Activated B cell treated with CpG ODN at 0.5 μM for 24 hours (primary cell): Measurements from ENCODE around the gene PLXNA4. TPM values are rescaled to one million over a fixed set of nuclear protein-coding genes. Genes with fewer than 3 reads are reported as not detected.
"Not testable (repeated sequence)": the region's sequence is repeated elsewhere in the genome, so short reads cannot be mapped to it uniquely, and the experiment has no call there.

Source experiments
- ATAC-seq: fragments of 200-7000 bp; cut with Tn5 transposase; one replicate; pipeline ENCODE4 v1.10.0; 2021; ENCODE audit warnings: low read depth, mild to moderate bottlenecking, moderate library complexity
- CTCF ChIA-PET: fragments of 350-600 bp; sonication (Branson Sonifier 250); formaldehyde crosslinking; loops from one replicate; lab custom pipeline; 2021; ENCODE audit warnings: antibody characterized with exemption; lab: Charles Lee
- POLR2A ChIA-PET: fragments of 350-600 bp; sonication (Branson Sonifier 250); formaldehyde crosslinking; loops from one replicate; lab custom pipeline; 2021; ENCODE audit warnings: antibody characterized with exemption; lab: Charles Lee
- DNase-seq: peaks from one replicate; pipeline ENCODE4 v3.0.0; 2022
- H3K27ac Mint-ChIP-seq: one replicate; pipeline ENCODE4 v1.8.0; 2020; ENCODE audit warnings: mixed read lengths
- H3K27me3 Mint-ChIP-seq: one replicate; pipeline ENCODE4 v1.8.0; 2021; ENCODE audit warnings: mixed read lengths
- H3K36me3 Mint-ChIP-seq: one replicate; pipeline ENCODE4 v1.8.0; 2021; ENCODE audit warnings: low read depth, mixed read lengths
- H3K4me1 Mint-ChIP-seq: one replicate; pipeline ENCODE4 v1.8.0; 2021; ENCODE audit warnings: mixed read lengths
- H3K4me3 Mint-ChIP-seq: one replicate; pipeline ENCODE4 v1.8.0; 2020; ENCODE audit warnings: mild to moderate bottlenecking, mixed read lengths
- H3K9me3 Mint-ChIP-seq: one replicate; pipeline ENCODE4 v1.8.0; 2020; ENCODE audit warnings: mixed read lengths
- CTCF ChIP-seq: fragments of 200-600 bp; IDR thresholded peaks from one replicate; pipeline ENCODE4 v1.8.0; 2022; ENCODE audit warnings: antibody characterized with exemption, mild to moderate bottlenecking
- intact Hi-C: fragments of 100-400 bp; cut with micrococcal nuclease; formaldehyde crosslinking; loops from one replicate; pipeline ENCODE4 v1.15.1; 2024
- total RNA-seq: library from RNA; stranded (reverse); gene quantifications from 2 replicates; pipeline ENCODE4 v1.2.3, GENCODE V29; 2022

PLXNA4 gene
- total RNA-seq, 1 donor from 2014 or later = not detected

DNA sequence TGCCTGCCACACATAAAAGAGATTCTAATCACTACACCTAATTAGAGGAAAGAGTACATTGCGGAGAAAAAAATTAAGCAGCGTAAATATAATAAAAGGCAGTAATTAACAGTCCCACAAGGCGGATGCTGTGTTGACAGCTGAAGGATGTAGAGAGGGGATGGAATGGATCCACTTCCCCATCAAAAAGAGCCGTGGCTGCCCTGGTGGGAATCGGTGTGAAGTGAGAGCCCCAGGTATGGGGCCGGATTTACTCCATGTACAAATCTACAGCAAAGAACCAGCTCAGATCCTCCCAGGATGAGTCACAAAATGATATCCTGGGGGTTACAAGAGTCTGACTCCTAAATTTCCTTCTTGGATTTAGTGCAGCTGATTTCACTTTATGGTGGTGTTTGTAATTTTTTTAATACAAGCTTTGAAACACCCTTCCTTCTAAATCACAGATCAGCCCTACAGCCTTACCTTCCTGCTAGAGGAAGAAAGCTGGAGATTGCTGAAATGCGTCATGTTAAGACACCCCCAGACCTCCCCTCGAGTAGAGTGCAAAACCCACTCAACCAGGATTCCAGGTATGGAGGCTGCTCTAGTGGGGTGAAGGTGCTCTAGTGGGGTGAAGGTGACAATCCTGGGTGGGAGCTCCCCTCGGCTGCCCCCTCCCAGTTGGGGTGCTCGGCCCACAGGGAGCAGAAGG is 398.4 kb downstream of the PLXNA4 start:
- intact Hi-C loops = no loop called here
- ChIA-PET POLR2A (no interaction called here), CTCF (no interaction called here)
- Mint-ChIP-seq H3K27ac (no peak overlapping the region), H3K4me3 (no peak overlapping the region), H3K4me1 (no peaks in the 10 kb centered on the region), H3K9me3 (no peaks in the 10 kb centered on the region), H3K27me3 (no peaks in the 10 kb centered on the region), H3K36me3 (no peaks in the 10 kb centered on the region)
- no peak for TF ChIP-seq CTCF
- no peak for ATAC-seq
- DNase-seq = no peak

- ChIA-PET CTCF (no interaction called here), POLR2A (no interaction called here)
- Mint-ChIP-seq H3K9me3 (no peaks in the 10 kb centered on the region), H3K4me3 (no peak overlapping the region), H3K4me1 (no peaks in the 10 kb centered on the region), H3K27ac (no peak overlapping the region), H3K27me3 (no peaks in the 10 kb centered on the region), H3K36me3 (no peaks in the 10 kb centered on the region)
- ATAC-seq (no peak), DNase-seq (no peak)
- intact Hi-C loops = no loop called here
- no peak for TF ChIP-seq CTCF
Observed at GRCh38 chr7:132176719-132177118, 399.6 kb downstream of the PLXNA4 start.

GRCh38 chr7:132171130-132171576 is 405.1 kb downstream of the PLXNA4 start:
- CTCF ChIA-PET = no interaction called here
- ATAC-seq (no peak), DNase-seq (no peak)
- no peaks in the 10 kb centered on the region for H3K36me3 Mint-ChIP-seq
- H3K4me3 Mint-ChIP-seq = no peak overlapping the region
- POLR2A ChIA-PET = no interaction called here
- H3K27me3 Mint-ChIP-seq = peaks cover 2% of the 10 kb centered on the region
- H3K4me1 Mint-ChIP-seq = no peaks in the 10 kb centered on the region
- H3K9me3 Mint-ChIP-seq = no peaks in the 10 kb centered on the region
- no peak overlapping the region for H3K27ac Mint-ChIP-seq
- intact Hi-C loops = no loop called here
- TF ChIP-seq CTCF = no peak

GRCh38 chr7:132169730-132170129 is 406.5 kb downstream of the PLXNA4 start:
- POLR2A ChIA-PET = no interaction called here
- Mint-ChIP-seq H3K9me3 (no peaks in the 10 kb centered on the region), H3K27me3 (peaks cover 2% of the 10 kb centered on the region), H3K27ac (no peak overlapping the region), H3K36me3 (no peaks in the 10 kb centered on the region), H3K4me3 (no peak overlapping the region), H3K4me1 (no peaks in the 10 kb centered on the region)
- ATAC-seq (no peak), DNase-seq (no peak)
- CTCF ChIA-PET = no interaction called here
- intact Hi-C loops = no loop called here
- TF ChIP-seq CTCF = no peak

GRCh38 chr7:132168239-132168638 is 408.0 kb downstream of the PLXNA4 start:
- intact Hi-C loops = no loop called here
- ChIA-PET CTCF (no interaction called here), POLR2A (no interaction called here)
- Mint-ChIP-seq H3K4me3 (no peak overlapping the region), H3K27me3 (peaks cover 2% of the 10 kb centered on the region), H3K9me3 (no peaks in the 10 kb centered on the region), H3K4me1 (no peaks in the 10 kb centered on the region), H3K36me3 (no peaks in the 10 kb centered on the region), H3K27ac (no peak overlapping the region)
- TF ChIP-seq CTCF = no peak
- ATAC-seq (no peak), DNase-seq (no peak)

GRCh38 chr7:132165695-132166094 is 410.6 kb downstream of the PLXNA4 start:
- H3K4me3 Mint-ChIP-seq, POLR2A ChIA-PET, H3K27me3 Mint-ChIP-seq, DNase-seq, H3K4me1 Mint-ChIP-seq, H3K36me3 Mint-ChIP-seq, H3K9me3 Mint-ChIP-seq, ATAC-seq, CTCF ChIA-PET, H3K27ac Mint-ChIP-seq, intact Hi-C loops: not testable (repeated sequence)
